Smooth muscle cell (in vitro differentiated cells): ENCODE results near the gene TGFBR2. TPM values are rescaled to one million over a fixed set of nuclear protein-coding genes. Genes with fewer than 3 reads are reported as not detected.

Experiments used
- DNase-seq: peaks from one replicate; lab custom pipeline; 2025; ENCODE audit not compliant: unreplicated experiment; lab: John Stamatoyannopoulos, UW
- H2AFZ ChIP-seq: fragments of 200-600 bp; sonication (generic); 2 replicates; pipeline ENCODE4 v1.6.0; 2016; ENCODE audit warnings: antibody characterized with exemption, low read depth, mild to moderate bottlenecking
- H3F3A ChIP-seq: fragments of 200-600 bp; sonication (generic); 2 replicates; pipeline ENCODE4 v1.6.0; 2017; ENCODE audit warnings: antibody characterized with exemption, low read depth
- H3K27ac ChIP-seq: fragments of 200-600 bp; sonication (generic); 2 replicates; pipeline ENCODE4 v1.5.1; 2016; ENCODE audit warnings: low read depth, mild to moderate bottlenecking
- H3K27me3 ChIP-seq: fragments of 200-600 bp; sonication (generic); 2 replicates; pipeline ENCODE4 v1.6.1; 2016; ENCODE audit warnings: low read depth, mild to moderate bottlenecking
- H3K36me3 ChIP-seq: fragments of 200-600 bp; sonication (generic); 2 replicates; pipeline ENCODE4 v1.5.1; 2016; ENCODE audit warnings: low read depth
- H3K4me1 ChIP-seq: fragments of 200-600 bp; sonication (generic); 2 replicates; pipeline ENCODE4 v1.5.1; 2016; ENCODE audit warnings: low read depth
- H3K4me2 ChIP-seq: fragments of 200-600 bp; sonication (generic); 2 replicates; pipeline ENCODE4 v1.6.0; 2016; ENCODE audit warnings: mild to moderate bottlenecking
- H3K4me3 ChIP-seq: fragments of 200-600 bp; sonication (generic); 2 replicates; pipeline ENCODE4 v1.5.1; 2016; ENCODE audit warnings: mild to moderate bottlenecking
- H3K79me2 ChIP-seq: fragments of 200-600 bp; sonication (generic); 2 replicates; pipeline ENCODE4 v1.6.0; 2016; ENCODE audit warnings: low read depth, mild to moderate bottlenecking
- H3K9ac ChIP-seq: fragments of 200-600 bp; sonication (generic); 2 replicates; pipeline ENCODE4 v1.6.0; 2016; ENCODE audit warnings: low read depth
- H3K9me3 ChIP-seq: fragments of 200-600 bp; sonication (generic); replicated peaks from 2 replicates; pipeline ENCODE4 v1.5.1; 2016; ENCODE audit warnings: low read depth
- H4K20me1 ChIP-seq: fragments of 200-600 bp; sonication (generic); 2 replicates; pipeline ENCODE4 v1.6.0; 2016; ENCODE audit warnings: low read depth
- WGBS: methylation state at CpG from one replicate; pipeline ENCODE4 v1.1.7; 2016; ENCODE audit warnings: low lambda C conversion rate; 5-methylcytosine and 5-hydroxymethylcytosine counted together
- polyA plus RNA-seq: library from polyadenylated mRNA; unstranded; fragments of >200 nt; fragmentation: Nextera tagmentation; extraction: Ambion mirVana; gene quantifications from 2 replicates; pipeline ENCODE4 v1.2.1, GENCODE V29; 2016
- total RNA-seq: library from RNA; depleted of rRNA; stranded (reverse); fragments of >200 nt; gene quantifications from 2 replicates; pipeline ENCODE4 v1.2.3, GENCODE V29; 2014
- TF ChIP-seq, protein P1 (sequence below): fragments of 200-600 bp; sonication (generic); IDR thresholded peaks from 2 replicates; pipeline ENCODE4 v1.5.1; 2017; ENCODE audit warnings: borderline replicate concordance, mild to moderate bottlenecking, antibody characterized with exemption; ENCODE audit not compliant: insufficient read depth, poor library complexity, severe bottlenecking

TGFBR2 gene
- total and polyA plus RNA-seq, 2 experiments from 2014 or later: 39.6 to 53.7 TPM

DNA sequence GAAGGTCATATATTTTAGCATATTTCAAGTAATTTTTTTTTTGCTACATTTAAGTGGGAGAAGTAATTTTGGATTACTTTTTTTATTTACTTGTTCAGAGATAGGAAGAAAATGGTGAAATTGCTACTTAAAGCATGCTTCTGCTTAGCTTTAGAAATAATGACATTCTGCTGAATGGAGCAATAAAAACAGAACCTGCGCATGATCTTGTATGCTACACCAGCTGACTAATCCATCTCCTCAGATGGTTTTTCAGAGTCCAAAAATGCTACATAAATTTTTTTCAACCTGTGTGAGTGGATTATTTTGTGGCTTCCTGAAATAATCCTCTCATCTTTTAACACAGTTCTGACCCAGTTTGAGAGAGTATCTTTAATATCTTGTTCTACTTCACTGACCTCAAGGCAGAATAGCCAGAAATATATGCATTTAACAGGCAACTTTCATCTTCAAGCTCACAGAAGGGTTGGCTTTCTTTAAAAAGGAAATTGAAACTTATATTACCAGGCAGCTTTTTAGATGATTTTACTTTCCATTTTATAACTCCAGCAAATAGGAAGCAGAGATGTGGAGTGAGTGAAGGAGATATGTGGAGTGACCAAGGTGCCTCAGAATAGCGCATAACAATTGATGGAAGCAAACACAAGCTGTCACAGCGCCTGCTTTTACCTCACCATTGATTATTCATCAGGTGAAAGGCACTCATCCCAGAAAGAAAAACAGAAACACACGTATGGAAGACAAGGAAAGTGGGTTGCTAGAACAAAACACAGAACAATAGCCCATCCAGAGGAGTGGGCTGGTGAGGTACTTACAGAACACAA, 136.6 kb downstream of the TGFBR2 start:
- no peaks in the 10 kb centered on the region for H3K79me2 ChIP-seq
- TF ChIP-seq, protein P1, sequence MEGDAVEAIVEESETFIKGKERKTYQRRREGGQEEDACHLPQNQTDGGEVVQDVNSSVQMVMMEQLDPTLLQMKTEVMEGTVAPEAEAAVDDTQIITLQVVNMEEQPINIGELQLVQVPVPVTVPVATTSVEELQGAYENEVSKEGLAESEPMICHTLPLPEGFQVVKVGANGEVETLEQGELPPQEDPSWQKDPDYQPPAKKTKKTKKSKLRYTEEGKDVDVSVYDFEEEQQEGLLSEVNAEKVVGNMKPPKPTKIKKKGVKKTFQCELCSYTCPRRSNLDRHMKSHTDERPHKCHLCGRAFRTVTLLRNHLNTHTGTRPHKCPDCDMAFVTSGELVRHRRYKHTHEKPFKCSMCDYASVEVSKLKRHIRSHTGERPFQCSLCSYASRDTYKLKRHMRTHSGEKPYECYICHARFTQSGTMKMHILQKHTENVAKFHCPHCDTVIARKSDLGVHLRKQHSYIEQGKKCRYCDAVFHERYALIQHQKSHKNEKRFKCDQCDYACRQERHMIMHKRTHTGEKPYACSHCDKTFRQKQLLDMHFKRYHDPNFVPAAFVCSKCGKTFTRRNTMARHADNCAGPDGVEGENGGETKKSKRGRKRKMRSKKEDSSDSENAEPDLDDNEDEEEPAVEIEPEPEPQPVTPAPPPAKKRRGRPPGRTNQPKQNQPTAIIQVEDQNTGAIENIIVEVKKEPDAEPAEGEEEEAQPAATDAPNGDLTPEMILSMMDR: no peak
- H4K20me1 ChIP-seq: no peaks in the 10 kb centered on the region
- DNase-seq: no peak
- no peak overlapping the region for H3K27ac ChIP-seq
- no peaks in the 10 kb centered on the region for H3K27me3 ChIP-seq
- no peak overlapping the region for H3K4me3 ChIP-seq
- H2AFZ ChIP-seq: peak overlapping the region; percentile 21
- H3K36me3 ChIP-seq: no peaks in the 10 kb centered on the region
- WGBS: 71% methylated on average over 4 of the region's 4 CpGs
- H3F3A ChIP-seq: no peaks in the 10 kb centered on the region
- H3K9me3 ChIP-seq: no peaks in the 10 kb centered on the region
- no peak overlapping the region for H3K9ac ChIP-seq
- no peak overlapping the region for H3K4me2 ChIP-seq
- H3K4me1 ChIP-seq: peaks cover 3% of the 10 kb centered on the region
